IPS-NIHi11 (cell line): Measurements from ENCODE around the gene TNFRSF1B.

Source experiments
- DNase-seq: peaks from one replicate; pipeline ENCODE4 v3.0.0; 2012; ENCODE audit warnings: mixed read lengths, low spot score

TNFRSF1B gene

GRCh38 chr1:12191242-12192032 is 24.6 kb downstream of the TNFRSF1B start:
- DNase-seq: peak; percentile 56

GRCh38 chr1:12194666-12195216 is 27.9 kb downstream of the TNFRSF1B start:
- DNase-seq: no peak

- no peak for DNase-seq
These were observed 28.6 kb downstream of the TNFRSF1B start for GRCh38 chr1:12195416-12195815.

GRCh38 chr1:12196641-12197482 is 30.1 kb downstream of the TNFRSF1B start:
- DNase-seq: peak; percentile 79

- no peak for DNase-seq
These were observed 30.7 kb downstream of the TNFRSF1B start for GRCh38 chr1:12197483-12197880.

- DNase-seq: no peak
These were observed 33.4 kb downstream of the TNFRSF1B start for GRCh38 chr1:12200208-12200607.

- DNase-seq: no peak
These were observed 34.8 kb downstream of the TNFRSF1B start for GRCh38 chr1:12201352-12202189.

GRCh38 chr1:12202190-12202497 is 35.4 kb downstream of the TNFRSF1B start:
- DNase-seq: no peak

- DNase-seq: no peak
These were observed 35.8 kb downstream of the TNFRSF1B start for GRCh38 chr1:12202577-12202976.

- DNase-seq: no peak
These were observed 36.6 kb downstream of the TNFRSF1B start for GRCh38 chr1:12203216-12204007.

- DNase-seq: no peak
These were observed 37.3 kb downstream of the TNFRSF1B start for GRCh38 chr1:12204140-12204539.

GRCh38 chr1:12204754-12205658 is 38.2 kb downstream of the TNFRSF1B start:
- DNase-seq: no peak

GRCh38 chr1:12206238-12206637 is 39.4 kb downstream of the TNFRSF1B start:
- DNase-seq: no peak

GRCh38 chr1:12206792-12207424 is 40.1 kb downstream of the TNFRSF1B start:
- no peak for DNase-seq

- no peak for DNase-seq
These were observed 41.5 kb downstream of the TNFRSF1B start for GRCh38 chr1:12208271-12208670.

GRCh38 chr1:12208764-12209494 is 42.1 kb downstream of the TNFRSF1B start:
- DNase-seq: peak; percentile 91

- DNase-seq: no peak
These were observed 42.7 kb downstream of the TNFRSF1B start for GRCh38 chr1:12209495-12209832.

- no peak for DNase-seq
These were observed 48.5 kb downstream of the TNFRSF1B start for GRCh38 chr1:12215118-12215961.
